Stomach (tissue), 4 donors: ENCODE results near the gene GAA.

Experiments used
- POLR2AphosphoS5 ChIP-seq, 3 donors: sonication (generic); formaldehyde crosslinking; IDR thresholded peaks; one replicate each; pipeline ENCODE4 v1.6.1; 2016; ENCODE audit warnings: antibody characterized with exemption in 3 of 3
- TF ChIP-seq, protein P1 (sequence below), 7 experiments: fragments of 450-650 bp in 4 of 7; fragments of 200-600 bp in 3 of 7; sonication (generic) in 3 of 7; IDR thresholded peaks; one replicate each; pipeline ENCODE4 v1.5.1; 2016 to 2019; ENCODE audit warnings: antibody characterized with exemption in 7 of 7, control low read depth in 2 of 7, mild to moderate bottlenecking in 1 of 7

DNA sequence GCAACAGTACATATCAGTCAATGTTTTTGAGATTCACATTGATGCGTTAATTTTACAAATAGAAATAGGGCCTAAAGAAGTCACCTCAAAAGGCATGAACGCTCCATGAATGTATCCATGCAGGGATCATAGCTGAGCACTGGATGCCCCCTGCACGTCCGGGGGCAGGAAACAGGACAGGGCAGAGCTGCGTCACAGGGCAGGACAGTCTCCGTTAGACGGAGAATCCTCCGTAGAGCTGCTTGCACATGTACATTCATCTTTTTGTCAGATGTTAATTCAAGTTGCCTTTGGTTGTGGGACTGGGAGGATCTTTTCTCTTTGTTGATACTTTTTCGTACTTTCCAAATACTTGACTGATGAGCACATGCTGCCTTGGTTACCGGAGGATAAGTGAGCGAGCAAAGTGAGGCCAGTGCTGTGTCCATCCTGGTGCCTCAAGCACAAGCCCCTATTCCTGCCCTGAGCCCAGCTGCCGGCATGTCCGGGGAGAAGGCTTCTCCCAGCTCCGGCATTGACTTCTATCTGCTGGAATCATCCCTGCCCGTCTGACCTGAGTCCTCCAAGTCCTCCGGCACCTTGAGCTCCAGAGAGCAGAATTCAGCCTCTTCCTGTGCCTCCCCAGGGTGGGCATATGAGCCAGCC is 15.0 kb downstream of the GAA start:
- no peak for TF ChIP-seq POLR2AphosphoS5 (IDR thresholded peaks at IDR 0.05)
- TF ChIP-seq, protein P1, sequence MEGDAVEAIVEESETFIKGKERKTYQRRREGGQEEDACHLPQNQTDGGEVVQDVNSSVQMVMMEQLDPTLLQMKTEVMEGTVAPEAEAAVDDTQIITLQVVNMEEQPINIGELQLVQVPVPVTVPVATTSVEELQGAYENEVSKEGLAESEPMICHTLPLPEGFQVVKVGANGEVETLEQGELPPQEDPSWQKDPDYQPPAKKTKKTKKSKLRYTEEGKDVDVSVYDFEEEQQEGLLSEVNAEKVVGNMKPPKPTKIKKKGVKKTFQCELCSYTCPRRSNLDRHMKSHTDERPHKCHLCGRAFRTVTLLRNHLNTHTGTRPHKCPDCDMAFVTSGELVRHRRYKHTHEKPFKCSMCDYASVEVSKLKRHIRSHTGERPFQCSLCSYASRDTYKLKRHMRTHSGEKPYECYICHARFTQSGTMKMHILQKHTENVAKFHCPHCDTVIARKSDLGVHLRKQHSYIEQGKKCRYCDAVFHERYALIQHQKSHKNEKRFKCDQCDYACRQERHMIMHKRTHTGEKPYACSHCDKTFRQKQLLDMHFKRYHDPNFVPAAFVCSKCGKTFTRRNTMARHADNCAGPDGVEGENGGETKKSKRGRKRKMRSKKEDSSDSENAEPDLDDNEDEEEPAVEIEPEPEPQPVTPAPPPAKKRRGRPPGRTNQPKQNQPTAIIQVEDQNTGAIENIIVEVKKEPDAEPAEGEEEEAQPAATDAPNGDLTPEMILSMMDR (IDR thresholded peaks at IDR 0.05): no peak
